ENCODE data around the gene RINL.
A peak's percentile ranks its signal among the peaks of the same experiment; 100 is the strongest.
"Not testable (repeated sequence)": the region's sequence is repeated elsewhere in the genome, so short reads cannot be mapped to it uniquely, and the experiment has no call there.

RINL gene

DNA sequence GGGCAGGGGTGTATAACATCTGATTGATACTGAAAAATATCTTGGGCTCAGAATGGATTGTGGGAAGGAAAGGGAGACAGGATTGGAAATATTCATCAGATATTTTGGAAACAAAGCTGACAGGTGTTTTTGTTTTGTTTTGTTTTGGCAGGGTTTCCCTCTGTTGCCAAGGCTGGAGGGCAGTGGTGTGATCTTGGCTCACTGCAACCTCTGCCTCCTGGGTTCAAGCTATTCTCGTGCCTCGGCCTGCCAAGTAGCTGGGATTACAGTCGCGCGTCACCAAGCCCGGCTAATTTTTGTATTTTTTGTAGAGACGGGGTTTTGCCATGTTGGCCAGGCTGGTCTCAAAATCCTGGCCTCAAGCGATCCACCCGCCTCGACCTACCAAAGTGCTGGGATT, 4.7 kb downstream of the RINL start:
- not testable (repeated sequence) for DNase-seq

DNA sequence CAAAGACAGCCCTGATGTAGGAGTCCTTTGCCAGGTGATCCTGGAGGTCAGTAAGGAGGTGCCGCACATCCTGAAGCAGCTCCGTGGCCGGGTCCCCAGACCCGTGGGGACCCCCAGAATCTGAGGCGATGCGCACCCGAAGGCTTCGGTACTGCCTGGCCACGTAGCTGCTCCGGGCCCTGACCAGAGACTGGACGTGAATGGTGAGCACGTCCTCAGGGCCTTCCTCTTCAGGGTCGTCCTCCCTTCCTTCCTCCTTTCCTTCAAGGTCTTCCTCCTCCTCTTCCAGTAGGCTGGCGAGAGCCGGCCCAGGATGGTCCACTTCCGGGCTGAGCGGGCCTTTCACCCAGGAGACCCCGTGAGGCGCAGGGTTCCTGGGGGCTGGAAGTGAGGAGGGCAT, 7.5 kb downstream of the RINL start:
- no peak for DNase-seq

DNA sequence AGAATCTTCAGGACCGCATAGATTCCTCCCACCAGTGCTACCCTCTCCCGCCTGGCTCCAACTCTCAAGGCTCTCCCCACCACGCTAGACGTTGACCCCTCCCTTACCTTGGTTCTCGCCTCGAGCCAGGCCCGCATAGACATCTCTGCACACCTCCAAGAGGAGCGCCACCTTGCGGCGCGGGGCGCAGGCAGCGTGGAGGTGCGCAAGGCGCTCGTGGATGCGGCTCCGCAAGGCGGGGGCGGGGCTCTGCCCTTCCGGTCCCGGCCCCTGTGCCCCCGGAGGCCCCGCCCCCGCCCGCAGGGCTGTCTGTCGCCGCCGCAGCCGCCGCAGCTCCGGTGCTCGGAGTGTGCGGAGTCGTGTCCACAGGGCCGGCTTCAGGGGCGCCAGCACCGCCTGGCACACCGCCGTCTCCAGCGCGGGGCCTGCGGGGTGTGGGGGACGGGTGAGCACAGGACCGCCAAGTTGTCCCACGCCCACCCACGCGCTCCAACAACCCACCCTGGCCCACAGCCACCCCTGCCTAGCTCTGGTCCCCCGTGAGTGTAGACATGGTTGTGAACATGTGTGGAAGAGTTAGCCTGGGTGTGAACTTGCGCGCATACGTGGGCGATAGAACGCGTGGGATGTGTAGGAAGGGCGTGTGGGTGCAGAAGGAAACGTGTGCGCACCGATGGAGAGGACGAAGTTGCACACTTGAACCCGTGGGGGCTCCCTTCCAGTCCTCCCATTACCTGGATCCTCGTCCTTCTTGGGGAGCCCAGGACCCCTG, 8.1 kb downstream of the RINL start:
- peak; percentile 45 to 47 for DNase-seq

DNA sequence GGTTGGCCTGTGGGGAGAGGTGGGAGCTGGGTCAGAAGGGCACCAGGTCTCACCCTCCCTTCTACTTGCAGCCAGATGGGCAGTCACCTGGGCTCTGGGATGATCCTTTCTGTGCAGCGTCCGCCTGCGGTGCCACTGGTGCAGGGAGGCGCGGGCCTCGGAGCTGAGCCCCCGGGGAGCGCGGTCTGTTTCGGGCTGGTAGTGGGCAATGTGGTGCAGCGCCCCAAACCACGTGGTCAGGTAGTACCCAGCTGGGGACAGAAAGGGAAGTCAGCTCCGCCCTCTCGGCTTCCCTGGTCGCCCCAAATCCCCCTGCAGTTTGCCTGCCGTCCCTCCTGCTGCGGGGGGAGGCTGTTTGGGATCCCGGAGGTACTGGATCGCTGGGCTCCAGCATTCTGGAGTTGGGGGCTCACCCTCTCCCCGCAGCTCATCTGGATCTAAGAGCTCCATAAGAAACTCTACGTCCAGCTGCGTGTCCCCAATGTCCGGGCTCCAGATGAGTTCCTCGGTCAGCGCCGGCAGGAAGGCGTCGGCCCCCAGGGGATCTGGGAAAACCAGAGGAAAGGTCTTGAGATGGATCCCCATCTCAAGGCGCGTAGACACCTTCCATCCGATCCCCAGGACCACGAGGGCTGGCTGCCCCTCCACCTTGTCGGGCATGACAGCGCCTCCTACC, 8.8 kb downstream of the RINL start:
- DNase-seq, result peak in 1 of 2 experiments; percentile 12

DNA sequence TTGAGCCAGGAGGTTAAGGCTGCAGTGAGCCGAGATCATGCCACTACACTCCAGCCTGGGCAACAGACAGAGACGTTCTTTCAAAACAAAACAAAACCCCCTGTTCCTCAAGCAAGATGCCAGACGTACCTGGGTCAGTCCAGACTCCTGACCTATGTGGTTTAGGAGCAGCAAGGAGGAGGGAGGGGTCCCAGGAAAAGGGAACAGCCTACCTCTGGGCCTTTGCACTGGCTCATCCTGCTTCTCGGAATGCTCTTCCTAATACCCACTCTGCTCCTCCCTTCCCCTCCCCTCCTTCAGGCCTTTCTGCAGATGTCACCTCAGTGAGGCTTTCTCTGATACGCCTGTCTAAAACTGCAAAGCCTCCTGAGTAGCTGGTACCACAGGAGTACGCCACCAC, 9.5 kb downstream of the RINL start:
- no peak for DNase-seq

DNA sequence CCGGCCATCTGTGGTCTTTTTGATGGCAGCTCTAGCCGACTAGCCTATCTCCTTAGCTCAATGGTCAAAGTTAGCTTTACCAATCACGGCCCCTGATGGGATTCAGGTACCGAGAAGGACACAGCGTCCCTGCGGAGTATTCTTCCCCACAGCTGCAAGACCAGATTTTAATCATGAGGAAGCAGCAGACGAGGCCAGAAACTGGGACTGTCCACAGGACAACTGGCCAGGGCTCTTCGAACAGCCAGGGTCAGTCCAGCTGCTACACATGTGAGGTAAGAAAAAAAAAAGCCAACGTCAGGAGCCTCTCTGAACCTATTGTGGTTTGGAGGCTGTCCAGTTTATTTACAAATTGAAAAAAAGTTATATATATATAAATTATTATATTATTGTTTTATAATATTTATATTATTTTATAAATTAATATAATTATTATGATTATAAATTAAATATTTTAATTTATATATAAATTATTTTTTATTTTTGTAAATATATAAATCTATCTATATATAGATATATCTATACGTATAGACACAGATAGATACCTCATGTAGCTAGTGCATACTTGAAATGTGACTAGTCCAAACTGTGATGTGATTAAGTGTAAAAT, 10.8 kb downstream of the RINL start:
- no peak for DNase-seq

DNA sequence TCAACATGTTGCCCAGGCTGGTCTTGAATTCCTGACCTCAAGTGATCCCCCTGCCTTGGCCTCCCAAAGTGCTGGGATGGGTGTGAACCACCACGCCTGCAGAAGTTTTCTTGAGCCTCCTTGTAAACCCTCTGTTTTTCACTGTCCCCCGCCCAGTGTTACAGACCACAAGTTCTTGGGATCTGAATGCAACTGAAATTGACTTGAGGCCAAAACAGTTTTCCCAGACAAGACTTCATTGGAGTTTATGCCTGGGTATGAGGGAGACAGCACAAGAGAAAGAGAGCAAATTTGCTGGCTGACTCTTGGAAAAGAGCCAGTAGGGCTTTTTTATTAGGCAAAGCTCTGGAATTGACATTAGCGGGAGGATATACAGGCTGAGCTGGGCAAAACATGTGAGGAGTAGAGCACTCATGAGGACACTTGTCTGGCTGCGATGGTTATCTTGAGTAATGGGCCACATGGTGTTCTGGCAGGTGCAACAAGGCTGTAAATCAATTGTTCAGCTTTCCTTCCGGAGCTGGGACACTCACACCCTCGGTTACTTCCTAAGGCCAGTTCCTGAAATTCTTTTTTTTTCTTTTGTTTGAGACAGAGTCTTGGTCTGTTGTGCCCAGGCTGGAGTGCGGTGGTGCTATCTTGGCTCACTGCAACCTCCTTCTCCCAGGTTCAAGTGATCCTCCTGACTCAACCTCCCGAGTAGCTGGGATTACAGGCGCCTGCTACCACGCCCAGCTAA, 15.6 kb downstream of the RINL start:
- DNase-seq, result no peak

DNA sequence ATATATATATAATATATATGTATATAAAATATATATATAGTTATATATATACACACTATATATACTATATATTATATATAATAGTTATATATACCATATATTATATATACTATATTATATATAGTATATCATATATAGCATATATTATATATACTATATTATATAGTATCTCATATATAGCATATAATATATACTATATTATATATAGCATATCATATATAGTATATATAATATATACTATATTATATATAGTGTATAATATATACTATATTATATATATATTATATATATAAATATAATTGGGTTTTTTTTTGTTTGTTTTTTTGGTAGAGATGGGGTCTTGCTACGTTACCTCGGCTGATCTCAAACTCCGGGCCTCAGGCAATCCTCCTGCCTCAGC, 16.7 kb downstream of the RINL start:
- DNase-seq, result no peak

DNA sequence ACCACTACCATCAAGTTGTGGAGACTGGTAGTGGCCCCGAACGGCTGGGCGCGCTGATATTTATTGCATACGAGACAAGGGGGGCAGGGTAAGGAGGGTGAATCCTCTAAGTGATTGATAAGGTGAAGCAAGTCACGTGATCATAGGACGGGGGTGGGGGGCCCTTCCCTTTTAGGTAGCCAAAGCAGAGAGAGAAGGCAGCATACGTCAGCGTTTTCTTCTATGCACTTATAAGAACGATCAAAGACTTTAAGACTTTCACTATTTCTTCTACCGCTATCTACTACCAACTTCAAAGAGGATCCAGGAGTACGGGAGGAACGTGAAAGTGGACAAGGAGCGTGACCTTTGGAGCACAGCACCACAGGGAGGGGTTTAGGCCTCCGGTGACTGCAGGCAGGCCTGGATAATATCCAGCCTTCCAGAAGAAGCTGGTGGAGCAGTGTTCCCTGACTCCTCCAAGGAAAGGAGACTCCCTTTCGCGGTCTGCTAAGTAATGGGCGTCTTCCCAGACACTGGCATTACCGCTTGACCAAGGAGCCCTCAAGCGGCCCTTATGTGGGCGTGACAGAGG, 18.4 kb downstream of the RINL start:
- DNase-seq, result not testable (repeated sequence)

DNA sequence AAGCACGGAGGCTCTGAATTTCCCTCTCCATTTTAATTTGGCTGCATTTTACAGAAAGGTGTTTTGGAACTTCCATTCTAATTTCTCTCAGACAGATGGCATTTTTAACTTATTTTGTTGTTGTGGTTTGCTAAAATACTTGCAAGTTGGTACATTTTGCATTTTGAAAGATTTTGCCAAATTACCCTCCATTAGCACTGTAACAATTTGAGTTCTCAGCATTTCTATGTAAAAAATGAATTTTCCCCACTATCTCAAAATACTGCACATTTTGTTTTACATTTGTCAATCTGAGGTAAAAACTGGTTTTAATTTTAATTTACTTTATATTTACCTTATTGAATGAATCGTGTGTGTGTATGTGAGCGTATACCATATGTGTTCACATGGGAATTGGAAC, 21.3 kb downstream of the RINL start:
- DNase-seq, result no peak

DNA sequence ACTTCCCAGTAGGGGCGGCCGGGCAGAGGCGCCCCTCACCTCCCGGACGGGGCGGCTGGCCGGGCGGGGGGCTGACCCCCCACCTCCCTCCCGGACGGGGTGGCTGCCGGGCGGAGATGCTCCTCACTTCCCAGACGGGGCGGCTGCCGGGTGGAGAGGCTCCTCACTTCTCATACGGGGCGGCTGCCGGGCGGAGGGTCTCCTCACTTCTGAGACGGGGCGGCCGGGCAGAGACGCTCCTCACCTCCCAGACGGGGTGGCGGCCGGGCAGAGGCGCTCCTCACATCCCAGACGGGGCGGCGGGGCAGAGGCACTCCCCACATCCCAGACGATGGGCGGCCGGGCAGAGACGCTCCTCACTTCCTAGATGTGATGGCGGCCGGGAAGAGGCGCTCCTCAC, 22.3 kb downstream of the RINL start:
- DNase-seq, result not testable (repeated sequence)

DNA sequence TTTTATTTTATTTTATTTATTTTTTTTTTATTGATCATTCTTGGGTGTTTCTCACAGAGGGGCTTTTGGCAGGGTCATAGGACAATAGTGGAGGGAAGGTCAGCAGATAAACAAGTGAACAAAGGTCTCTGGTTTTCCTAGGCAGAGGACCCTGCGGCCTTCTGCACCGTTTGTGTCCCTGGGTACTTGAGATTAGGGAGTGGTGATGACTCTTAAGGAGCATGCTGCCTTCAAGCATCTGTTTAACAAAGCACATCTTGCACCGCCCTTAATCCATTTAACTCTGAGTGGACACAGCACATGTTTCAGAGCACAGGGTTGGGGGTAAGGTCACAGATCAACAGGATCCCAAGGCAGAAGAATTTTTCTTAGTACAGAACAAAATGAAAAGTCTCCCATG, 23.1 kb downstream of the RINL start:
- not testable (repeated sequence) for DNase-seq

DNA sequence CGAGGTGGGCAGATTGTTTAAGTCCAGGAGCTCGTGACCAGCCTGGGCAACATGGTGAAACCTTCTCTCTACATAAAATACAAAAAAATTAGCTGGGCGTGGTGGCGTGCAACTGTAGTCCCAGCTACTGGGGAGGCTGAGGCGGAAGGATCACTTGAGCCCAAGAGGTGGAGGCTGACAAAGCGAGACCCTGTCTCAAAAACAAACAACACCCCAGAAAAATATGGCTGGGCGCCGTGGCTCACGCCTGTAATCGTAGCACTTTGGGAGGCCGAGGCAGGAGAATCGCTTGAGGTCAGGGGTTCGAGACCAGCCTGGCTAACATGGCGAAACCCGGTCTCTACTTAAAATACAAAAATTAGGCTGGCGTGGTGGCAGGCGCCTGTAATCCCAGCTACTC, 24.9 kb downstream of the RINL start:
- no peak for DNase-seq

DNA sequence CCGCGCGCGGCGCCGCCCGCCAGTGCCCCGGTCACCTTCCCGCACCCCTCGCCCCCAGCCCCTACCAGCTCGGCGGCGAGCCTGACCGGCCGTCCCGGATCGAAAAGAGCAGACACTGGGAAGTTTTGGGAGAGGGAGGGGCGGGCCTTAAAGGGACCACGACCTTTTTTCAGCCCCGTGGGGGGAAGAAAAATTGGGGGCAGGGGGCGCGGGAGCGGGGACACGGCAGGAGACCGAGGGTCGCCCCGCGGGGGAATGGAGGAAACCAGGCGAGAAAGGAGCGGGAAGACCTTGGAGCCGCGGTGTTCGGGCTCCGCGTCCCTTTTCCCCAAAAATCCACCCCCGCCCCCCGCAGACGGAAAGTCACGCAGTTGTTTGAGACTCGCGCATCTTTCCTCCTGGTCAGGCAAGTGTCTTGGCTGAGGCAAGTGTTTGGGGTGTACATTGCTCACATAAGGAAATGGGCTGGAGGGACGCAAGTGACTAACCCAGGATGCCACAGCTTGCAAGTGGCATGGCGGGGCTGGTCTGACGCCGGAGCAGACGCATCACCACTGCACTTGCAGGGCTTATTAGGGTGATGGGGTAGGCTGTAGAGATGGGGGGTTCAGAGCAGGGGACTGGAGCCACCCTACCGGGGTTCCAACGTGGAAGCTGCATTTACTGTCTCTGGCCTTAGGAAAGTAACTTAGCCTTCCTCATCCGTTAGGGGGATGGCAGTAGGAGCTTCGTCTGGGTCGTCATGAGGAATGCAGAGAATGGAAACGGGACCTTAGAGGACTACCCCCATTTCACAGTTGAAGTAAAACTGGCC, 25.6 kb downstream of the RINL start:
- DNase-seq, result peak; percentile 48 to 56

DNA sequence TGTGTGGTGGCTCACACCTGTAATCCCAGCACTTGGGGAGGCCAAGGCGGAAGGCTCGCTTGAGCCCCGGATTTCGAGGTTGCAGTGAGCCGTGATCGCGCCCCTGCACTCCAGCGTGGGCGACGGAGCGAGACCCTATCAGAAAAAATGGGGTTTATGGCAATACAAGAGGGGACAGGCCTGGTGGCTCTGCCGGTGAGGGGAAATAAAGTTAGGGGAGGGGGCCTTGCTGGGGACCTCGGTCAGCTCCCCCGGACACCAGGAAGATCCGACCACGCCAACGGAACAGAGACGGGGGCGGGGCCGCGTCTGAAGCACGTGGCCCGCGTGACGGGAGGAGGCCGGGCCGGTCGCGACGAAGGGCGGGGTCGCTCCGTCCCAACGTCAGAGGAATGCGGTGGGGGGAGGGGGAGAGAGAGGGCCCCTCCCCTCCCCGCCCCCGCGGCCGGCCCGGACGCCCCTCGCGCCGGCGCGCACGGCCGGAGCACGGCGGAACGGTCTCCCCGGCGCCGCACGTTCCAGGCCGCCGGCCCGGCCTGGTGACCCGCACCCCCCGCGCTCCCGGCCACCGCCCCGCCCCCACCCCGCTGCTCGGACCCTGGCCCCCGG, 26.3 kb downstream of the RINL start:
- DNase-seq, result peak; percentile 89 to 91

DNA sequence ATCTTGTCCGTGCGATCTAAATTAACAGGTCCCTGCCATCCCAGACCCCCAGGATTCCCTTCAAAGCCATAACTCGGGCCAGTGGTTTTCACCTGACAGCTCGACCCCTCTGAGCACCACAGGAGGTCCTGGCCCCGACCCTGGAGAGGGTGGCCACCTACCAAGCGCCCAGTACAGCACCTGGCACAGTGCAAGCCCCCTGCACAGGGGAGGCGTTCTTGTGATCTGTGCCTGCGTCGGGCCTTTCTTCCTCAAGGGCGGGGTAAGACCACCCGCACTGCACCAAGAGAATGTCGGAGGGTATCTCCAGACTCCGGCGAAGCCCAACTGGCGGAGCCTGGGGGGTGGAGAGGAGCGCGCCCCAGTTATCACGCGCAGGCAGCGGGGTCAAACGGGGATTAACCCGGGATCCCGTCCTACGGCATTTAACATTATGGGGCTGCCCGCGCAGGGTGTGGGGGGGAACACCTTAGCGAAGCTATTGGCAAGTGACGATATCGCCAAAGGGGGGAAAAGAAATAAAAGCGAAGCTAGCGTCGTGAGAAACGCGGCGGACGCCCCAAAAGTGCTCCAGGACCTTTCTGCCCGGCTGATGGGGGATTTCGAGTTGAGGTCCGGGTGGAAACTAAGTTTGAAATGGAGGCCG, 27.0 kb downstream of the RINL start:
- no peak for DNase-seq

DNA sequence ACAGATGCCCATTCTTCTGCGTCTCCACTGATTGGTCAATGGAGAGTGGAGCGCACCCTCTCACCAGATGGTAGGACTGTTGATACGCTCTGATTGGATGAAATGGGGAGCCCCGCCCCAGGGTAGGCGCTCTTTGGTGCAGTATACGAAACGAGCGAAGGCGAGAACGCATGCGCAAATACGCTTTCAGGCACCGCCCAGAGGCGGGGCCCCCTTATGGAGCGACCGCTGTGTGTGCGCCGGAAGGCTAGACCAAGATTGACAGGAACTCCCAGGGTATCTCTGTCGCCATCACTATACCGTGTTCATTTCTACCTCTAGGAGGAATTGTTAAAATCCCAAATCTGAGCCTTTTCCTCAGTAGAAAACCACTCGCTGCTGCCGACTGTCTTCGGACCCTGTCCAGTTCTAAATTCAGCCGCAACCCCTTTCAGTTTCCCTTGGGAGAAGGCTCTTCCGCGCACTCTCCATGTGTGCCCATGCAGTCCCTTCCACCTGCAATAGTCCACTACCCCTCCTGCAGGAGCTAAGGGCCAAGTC, 27.6 kb downstream of the RINL start:
- DNase-seq, result no peak

DNA sequence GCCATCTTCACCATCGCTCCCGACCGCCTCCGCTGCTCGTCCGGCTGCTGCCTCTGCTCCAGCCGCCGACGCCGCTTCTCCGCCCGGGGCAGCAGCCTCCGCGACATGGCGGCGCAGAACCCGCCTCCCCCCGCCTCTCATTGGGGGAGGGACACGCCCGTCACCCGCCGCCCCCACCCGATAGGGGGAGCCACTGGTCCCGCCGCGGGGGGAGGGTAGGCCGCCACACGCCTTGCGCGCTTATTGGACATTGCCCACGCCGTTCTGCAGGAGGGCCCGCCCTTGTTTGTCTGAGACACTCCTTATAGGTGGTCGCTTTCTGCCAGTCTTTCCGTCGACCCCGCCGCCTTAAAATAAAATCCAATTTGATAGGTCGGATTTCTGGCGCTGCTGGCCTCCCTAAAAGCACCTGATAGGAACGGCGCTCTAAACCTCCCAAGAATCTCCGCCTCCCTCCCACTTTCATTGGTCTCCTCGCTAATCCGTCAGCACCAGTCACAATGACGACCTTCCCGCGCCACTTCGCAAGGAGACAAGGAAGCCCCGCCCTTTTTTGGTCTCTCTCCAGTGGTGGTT, 28.1 kb downstream of the RINL start, which contains the start of gene HNRNPL:
Gene HNRNPL (minus strand): TSS at position 127 of the 576 bp plus-strand sequence. CDS start 20 bp downstream, at position 107.
- DNase-seq, result peak; percentile 100

DNA sequence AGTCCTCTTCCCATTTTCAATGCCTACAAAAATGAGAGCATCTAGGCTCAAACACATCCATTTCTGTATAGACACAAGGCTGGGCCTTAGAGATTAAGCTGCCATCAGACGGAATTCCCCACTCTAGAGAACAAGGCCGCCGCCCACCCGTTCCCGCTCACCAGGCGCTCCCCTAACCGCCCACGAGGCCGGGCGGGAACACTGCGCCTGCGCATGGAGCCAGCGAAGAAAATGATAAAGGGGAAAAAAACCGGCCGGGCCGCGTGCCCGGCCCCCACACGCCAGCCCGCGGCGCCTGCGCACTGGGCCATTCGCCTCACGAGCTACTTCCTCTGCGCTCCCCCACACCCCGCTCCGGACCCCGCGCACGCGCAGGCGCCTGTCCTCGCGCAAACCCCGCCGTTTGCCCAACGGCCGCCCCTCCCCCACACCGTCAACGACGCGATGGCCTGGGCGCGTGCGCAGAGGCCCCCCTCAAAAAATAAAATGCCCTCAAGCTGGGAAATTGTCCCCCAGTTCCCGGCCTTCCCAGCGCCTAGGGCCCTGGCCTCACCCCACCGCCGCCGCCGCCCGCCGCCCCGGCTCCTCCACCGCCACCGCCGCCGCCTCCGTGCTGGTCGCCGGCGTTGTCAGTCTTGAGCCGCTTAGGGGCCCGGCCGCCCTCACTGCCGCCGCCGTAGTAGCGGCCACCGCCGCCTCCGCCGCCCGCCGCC, 28.8 kb downstream of the RINL start:
- peak; percentile 88 to 94 for DNase-seq
